GM12801 (cell line): ENCODE data around the gene MAEA.

Experiments
- CTCF ChIP-seq: IDR thresholded peaks from one replicate; pipeline ENCODE4 v1.5.1; 2011; ENCODE audit warnings: control low read depth; ENCODE audit not compliant: insufficient read length; ENCODE audit errors: extremely low read depth

Gene MAEA

GRCh38 chr4:1247864-1248244, 41.8 kb upstream of the MAEA start:
- TF ChIP-seq CTCF, result no peak

GRCh38 chr4:1248245-1249147, 41.2 kb upstream of the MAEA start, which contains the start of gene CTBP1:
Gene CTBP1 (minus strand): TSS chr4:1249130. CDS start chr4:1241331, 7,799 bp downstream.
- no peak for TF ChIP-seq CTCF

- TF ChIP-seq CTCF, result no peak
Observed at GRCh38 chr4:1249148-1249730, 40.5 kb upstream of the MAEA start.

- TF ChIP-seq CTCF, result no peak
Observed at GRCh38 chr4:1249731-1250526, 39.8 kb upstream of the MAEA start.

- TF ChIP-seq CTCF, result no peak
Observed at GRCh38 chr4:1250527-1250812, 39.2 kb upstream of the MAEA start.

- no peak for TF ChIP-seq CTCF
Observed at GRCh38 chr4:1250921-1251772, 38.5 kb upstream of the MAEA start.

GRCh38 chr4:1251773-1252066, 38.0 kb upstream of the MAEA start:
- TF ChIP-seq CTCF, result no peak
